Muscle layer of colon (tissue), 2 donors: ENCODE data around the gene PPFIA4.

Experiments used
- H3K27ac ChIP-seq: one replicate; pipeline ENCODE4 v1.7.0; 2013; ENCODE audit warnings: low read depth, mild to moderate bottlenecking, low read length, moderate library complexity
- H3K27me3 ChIP-seq, 2 donors: one replicate each; pipeline ENCODE4 v1.7.0; 2013; ENCODE audit warnings: low read length in 2 of 2, mild to moderate bottlenecking in 2 of 2; ENCODE audit not compliant: insufficient read depth in 2 of 2, control insufficient read depth in 1 of 2
- H3K36me3 ChIP-seq: one replicate; pipeline ENCODE4 v1.7.0; 2013; ENCODE audit warnings: mild to moderate bottlenecking, low read length; ENCODE audit not compliant: insufficient read depth
- H3K4me1 ChIP-seq: one replicate; pipeline ENCODE4 v1.7.0; 2013; ENCODE audit warnings: mild to moderate bottlenecking, low read length; ENCODE audit not compliant: insufficient read depth
- H3K4me3 ChIP-seq, 2 donors: one replicate each; pipeline ENCODE4 v1.7.0; 2013; ENCODE audit warnings: low read length in 2 of 2, low read depth in 1 of 2, mild to moderate bottlenecking in 1 of 2, moderate library complexity in 1 of 2
- H3K9ac ChIP-seq: one replicate; pipeline ENCODE4 v1.7.0; 2013; ENCODE audit warnings: low read length
- H3K9me3 ChIP-seq: one replicate; pipeline ENCODE4 v1.7.0; 2013; ENCODE audit warnings: mild to moderate bottlenecking, low read length
- donor health status: abdominal sarcoma.
- donor health status: Adenocarcinoma of cecum.

PPFIA4 gene

DNA sequence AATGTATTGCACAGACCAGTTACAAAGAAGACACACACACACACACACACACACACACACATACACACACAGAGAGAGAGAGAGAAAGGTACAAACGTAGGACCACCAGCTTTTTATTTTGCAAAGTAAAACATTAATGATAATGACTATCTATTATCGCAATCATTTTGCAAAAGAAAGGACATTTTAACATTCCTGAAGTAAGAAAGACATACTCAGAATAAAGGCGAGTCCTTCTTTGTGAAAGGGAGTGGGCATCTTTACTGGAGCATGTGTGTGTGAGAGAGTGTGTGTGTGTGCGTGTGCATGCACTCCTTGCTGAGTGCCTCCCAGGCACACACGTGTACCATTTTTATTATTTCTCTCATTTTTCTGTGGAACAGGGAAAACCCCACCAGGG lies 28.4 kb downstream of the PPFIA4 start:
- Histone ChIP-seq H3K9me3 (no peaks in the 10 kb centered on the region), H3K36me3 (no peaks in the 10 kb centered on the region), H3K9ac (no peak overlapping the region), H3K27ac (no peak overlapping the region), H3K4me1 (no peaks in the 10 kb centered on the region), H3K27me3 (no peaks in the 10 kb centered on the region), H3K4me3 (no peak overlapping the region)

GRCh38 chr1:203055161-203055799 lies 29.0 kb downstream of the PPFIA4 start:
- no peak overlapping the region for H3K9ac ChIP-seq
- H3K9me3 ChIP-seq, result no peaks in the 10 kb centered on the region
- no peaks in the 10 kb centered on the region for H3K36me3 ChIP-seq
- peaks cover 3% of the 10 kb centered on the region for H3K4me1 ChIP-seq
- no peaks in the 10 kb centered on the region for H3K27me3 ChIP-seq
- no peak overlapping the region for H3K27ac ChIP-seq
- no peak overlapping the region for H3K4me3 ChIP-seq

DNA sequence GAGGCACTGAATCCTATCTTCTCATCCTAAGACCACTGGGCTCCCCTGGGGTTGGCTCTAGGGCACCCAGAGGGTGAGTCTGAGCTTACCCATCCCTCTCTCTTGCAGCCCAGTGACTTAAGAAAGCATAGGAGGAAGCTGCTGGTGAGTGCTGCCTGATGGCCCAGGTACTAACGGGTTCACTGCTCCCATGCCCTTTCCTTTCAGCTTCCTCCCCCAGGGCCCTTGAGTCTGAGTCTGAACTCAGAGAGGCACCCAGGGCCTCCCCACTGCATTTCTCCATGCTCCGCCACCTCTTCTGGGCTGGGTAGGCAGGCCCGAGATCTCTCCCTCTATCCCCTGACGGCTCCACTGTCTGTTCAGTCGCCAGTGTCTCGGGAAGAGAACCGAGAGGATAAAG lies 29.7 kb downstream of the PPFIA4 start:
- Histone ChIP-seq H3K36me3 (no peaks in the 10 kb centered on the region), H3K27ac (no peak overlapping the region), H3K9ac (no peak overlapping the region), H3K27me3 (no peaks in the 10 kb centered on the region), H3K4me1 (peaks cover 3% of the 10 kb centered on the region), H3K4me3 (no peak overlapping the region), H3K9me3 (no peaks in the 10 kb centered on the region)

DNA sequence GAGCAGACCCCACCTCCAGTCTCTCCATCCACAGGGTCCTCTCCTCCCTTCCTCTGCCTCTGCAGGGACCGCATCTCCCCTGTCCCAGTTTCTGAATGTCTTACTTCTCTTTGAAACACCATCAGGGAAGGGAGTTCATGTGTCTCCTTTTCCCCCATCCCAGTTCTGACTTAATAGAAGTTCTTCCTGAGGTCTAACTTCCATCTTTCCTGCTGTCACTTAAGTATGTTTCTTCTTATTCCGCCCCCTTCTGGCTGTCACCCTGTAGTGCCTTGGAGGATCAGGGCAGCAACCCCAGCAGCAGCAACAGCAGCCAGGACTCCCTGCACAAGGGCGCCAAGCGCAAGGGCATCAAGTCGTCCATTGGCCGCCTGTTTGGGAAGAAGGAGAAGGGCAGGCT lies 30.2 kb downstream of the PPFIA4 start:
- Histone ChIP-seq H3K9ac (no peak overlapping the region), H3K27ac (no peak overlapping the region), H3K9me3 (no peaks in the 10 kb centered on the region), H3K4me3 (no peak overlapping the region), H3K4me1 (peaks cover 3% of the 10 kb centered on the region), H3K36me3 (no peaks in the 10 kb centered on the region), H3K27me3 (no peaks in the 10 kb centered on the region)

DNA sequence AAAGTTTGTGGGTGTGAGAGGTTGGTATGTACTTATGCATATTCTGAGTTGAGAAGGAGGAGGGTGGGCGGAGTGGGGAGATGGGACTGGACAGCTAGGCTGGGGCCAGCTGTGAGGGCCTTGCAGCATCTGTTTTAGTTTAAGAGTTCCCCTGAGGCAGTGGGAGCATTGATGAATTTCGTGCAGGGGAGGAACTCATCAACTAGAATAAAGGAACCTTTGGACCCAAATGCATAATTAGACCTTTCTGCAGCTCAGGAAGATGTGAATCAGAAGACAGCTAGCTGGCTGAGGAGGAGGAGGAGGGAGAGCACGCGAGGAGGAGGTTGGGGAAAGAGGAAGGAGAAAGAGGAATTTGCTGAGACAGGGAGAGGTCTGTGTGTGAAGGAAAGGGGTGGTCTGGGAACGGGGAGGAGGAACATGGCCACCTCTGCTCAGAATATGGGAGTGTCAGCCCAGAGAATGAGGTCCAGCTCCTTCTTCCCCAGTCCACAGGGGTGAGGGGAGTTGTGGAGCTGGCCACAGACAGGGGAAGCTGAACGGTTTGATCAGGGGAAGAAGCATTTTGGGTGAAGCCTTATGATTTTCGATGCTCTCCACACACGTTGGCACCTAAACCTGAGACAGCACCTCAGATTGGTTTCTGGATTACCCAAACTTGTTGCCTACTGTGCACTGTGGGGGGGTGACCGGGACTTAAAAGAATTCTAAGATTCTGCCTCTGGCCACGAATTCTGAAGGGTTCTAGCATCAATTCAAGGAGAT lies 31.8 kb downstream of the PPFIA4 start:
- Histone ChIP-seq H3K9ac (no peak overlapping the region), H3K36me3 (no peaks in the 10 kb centered on the region), H3K4me1 (peaks cover 3% of the 10 kb centered on the region), H3K27me3 (peaks cover 0 to 3% of the 10 kb centered on the region in 2 donors), H3K4me3 (no peak overlapping the region), H3K9me3 (no peaks in the 10 kb centered on the region), H3K27ac (no peak overlapping the region)

DNA sequence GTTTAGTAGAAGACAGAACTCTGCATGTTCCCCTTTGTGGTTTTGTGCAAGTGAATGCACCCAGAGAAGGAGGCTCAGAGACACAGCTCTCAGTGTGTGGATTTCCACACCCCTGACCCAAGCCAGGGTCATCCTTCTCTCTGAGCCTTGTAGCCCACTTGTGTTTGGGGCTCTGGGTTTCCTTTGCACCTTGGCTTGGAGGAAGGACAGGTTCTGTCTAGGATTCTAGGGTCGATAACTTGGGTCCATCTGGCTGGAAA lies 32.3 kb downstream of the PPFIA4 start:
- Histone ChIP-seq H3K4me1 (peaks cover 3% of the 10 kb centered on the region), H3K9ac (no peak overlapping the region), H3K9me3 (no peaks in the 10 kb centered on the region), H3K36me3 (no peaks in the 10 kb centered on the region), H3K27ac (no peak overlapping the region), H3K27me3 (peaks cover 0 to 3% of the 10 kb centered on the region in 2 donors), H3K4me3 (no peak overlapping the region)

DNA sequence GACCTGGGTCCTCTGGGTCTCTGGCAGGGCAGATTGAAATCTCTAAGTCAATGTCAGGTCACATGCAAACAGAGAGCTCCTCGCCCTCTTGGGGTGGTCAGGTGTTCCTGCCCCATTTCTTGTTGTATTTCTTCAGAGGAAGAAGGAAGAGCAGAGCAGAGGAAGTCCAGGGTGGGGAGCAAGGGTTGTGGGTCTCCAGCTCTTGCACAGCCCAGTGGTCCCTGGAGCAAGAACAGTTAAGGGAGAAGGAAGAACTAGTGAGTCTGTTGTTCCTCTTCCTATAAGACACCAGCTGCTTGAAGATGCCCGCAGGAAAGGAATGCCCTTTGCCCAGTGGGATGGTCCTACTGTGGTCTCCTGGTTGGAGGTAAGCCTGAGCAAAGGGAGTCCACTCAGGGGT lies 33.2 kb downstream of the PPFIA4 start:
- peaks cover 3% of the 10 kb centered on the region for H3K4me1 ChIP-seq
- H3K9ac ChIP-seq, result no peak overlapping the region
- H3K9me3 ChIP-seq, result no peaks in the 10 kb centered on the region
- H3K27me3 ChIP-seq, result peaks cover 0 to 3% of the 10 kb centered on the region in 2 donors
- H3K27ac ChIP-seq, result no peak overlapping the region
- no peaks in the 10 kb centered on the region for H3K36me3 ChIP-seq
- no peak overlapping the region for H3K4me3 ChIP-seq

DNA sequence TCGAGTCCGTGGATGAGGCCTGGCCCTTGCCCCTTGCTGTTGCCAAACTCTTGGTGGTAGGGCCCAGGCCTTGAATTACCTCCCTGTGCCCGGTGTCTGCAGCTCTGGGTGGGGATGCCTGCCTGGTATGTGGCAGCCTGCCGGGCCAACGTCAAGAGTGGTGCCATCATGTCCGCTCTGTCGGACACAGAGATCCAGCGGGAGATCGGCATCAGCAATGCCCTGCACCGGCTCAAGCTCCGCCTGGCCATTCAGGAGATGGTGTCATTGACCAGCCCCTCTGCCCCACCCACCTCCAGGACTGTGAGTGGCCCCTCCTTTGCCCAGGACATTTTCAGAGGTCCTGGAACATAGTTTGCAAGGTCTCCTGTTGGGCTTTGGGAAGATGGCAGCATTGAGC lies 33.8 kb downstream of the PPFIA4 start:
- Histone ChIP-seq H3K9me3 (no peaks in the 10 kb centered on the region), H3K4me3 (no peak overlapping the region), H3K27ac (no peak overlapping the region), H3K27me3 (peaks cover 0 to 3% of the 10 kb centered on the region in 2 donors), H3K36me3 (no peaks in the 10 kb centered on the region), H3K9ac (no peak overlapping the region), H3K4me1 (peaks cover 3% of the 10 kb centered on the region)

- no peak overlapping the region for H3K4me3 ChIP-seq
- no peak overlapping the region for H3K27ac ChIP-seq
- H3K9ac ChIP-seq, result no peak overlapping the region
- no peaks in the 10 kb centered on the region for H3K9me3 ChIP-seq
- H3K4me1 ChIP-seq, result peaks cover 7% of the 10 kb centered on the region
- peaks cover 0 to 3% of the 10 kb centered on the region in 2 donors for H3K27me3 ChIP-seq
- no peaks in the 10 kb centered on the region for H3K36me3 ChIP-seq
Observed at GRCh38 chr1:203063287-203063686, 37.0 kb downstream of the PPFIA4 start.

DNA sequence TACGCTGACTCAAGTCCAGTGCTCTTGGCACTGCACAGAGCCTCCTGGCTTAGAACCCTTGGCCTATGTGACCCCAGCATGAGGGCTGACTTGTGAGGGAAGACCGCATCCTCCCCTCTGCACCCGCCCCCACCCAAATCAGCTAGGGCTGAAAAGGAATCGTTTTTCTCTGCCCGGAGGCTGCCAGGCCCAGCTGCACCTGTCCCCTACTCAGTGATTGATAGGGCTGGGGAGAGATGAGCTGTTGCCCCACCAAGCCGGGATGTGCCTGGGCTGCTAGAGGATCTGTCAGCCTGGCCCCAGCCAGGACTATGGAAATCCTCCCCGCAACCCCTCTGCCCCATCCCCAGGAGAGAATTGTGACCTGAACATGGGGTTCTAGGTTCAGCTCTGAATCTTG lies 38.9 kb downstream of the PPFIA4 start:
- H3K9ac ChIP-seq, result no peak overlapping the region
- H3K36me3 ChIP-seq, result no peaks in the 10 kb centered on the region
- peaks cover 0 to 3% of the 10 kb centered on the region in 2 donors for H3K27me3 ChIP-seq
- no peak overlapping the region for H3K4me3 ChIP-seq
- H3K4me1 ChIP-seq, result peaks cover 20% of the 10 kb centered on the region
- no peak overlapping the region for H3K27ac ChIP-seq
- no peaks in the 10 kb centered on the region for H3K9me3 ChIP-seq

DNA sequence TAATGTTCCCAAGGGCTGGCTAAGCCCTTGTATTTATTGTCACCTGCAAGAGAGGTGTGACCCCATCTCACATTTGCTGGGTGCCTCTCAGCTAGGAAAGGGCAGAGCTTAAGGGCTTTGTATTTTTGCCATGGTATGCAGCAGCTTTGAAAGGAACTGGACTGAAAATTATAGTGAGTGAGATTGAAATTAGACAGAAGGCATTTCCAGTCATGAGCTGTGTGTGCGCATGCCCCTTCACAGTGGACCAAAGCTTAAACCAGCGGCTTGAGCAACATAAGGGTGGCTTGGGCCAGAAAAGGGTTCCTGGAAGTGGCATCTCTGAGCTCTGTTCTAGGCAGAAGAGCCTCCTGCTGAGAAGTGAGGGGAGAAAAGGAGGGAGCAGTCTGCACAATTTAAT lies 39.7 kb downstream of the PPFIA4 start:
- no peaks in the 10 kb centered on the region for H3K9me3 ChIP-seq
- no peaks in the 10 kb centered on the region for H3K36me3 ChIP-seq
- peaks cover 0 to 3% of the 10 kb centered on the region in 2 donors for H3K27me3 ChIP-seq
- H3K4me3 ChIP-seq, result no peak overlapping the region
- no peak overlapping the region for H3K27ac ChIP-seq
- H3K4me1 ChIP-seq, result peaks cover 24% of the 10 kb centered on the region
- H3K9ac ChIP-seq, result no peak overlapping the region

DNA sequence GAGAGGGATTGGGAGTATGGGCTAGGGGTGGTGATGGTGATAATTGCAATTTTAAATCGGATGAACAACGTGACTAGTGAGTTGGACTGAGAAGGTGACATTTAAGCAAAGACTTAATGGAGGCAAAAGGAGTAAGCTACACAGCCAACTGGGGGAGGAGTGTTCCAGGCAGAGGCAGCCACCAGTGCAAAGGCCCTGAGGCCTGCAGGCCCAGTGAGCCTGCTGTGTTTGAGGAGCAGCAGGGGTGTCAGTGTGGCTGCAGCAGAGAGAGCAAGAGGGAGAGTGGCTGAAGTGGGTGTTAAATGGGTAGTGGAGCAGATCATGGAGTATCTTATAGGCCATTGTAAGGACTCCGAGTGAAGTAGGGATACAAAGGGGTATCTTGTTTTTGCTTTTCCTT lies 40.7 kb downstream of the PPFIA4 start:
- no peak overlapping the region for H3K9ac ChIP-seq
- no peak overlapping the region for H3K27ac ChIP-seq
- H3K4me1 ChIP-seq, result peaks cover 24% of the 10 kb centered on the region
- no peaks in the 10 kb centered on the region for H3K9me3 ChIP-seq
- H3K27me3 ChIP-seq, result peaks cover 0 to 3% of the 10 kb centered on the region in 2 donors
- H3K4me3 ChIP-seq, result no peak overlapping the region
- H3K36me3 ChIP-seq, result no peaks in the 10 kb centered on the region
